Naive thymus-derived CD4-positive, alpha-beta T cell (primary cell): ENCODE results near the gene LPP. TPM values are rescaled to one million over a fixed set of nuclear protein-coding genes. Genes with fewer than 3 reads are reported as not detected.

Experiments
- ATAC-seq: fragments of 150-1000 bp; cut with Tn5 transposase; 2 replicates; pipeline ENCODE4 v1.10.0; 2021; ENCODE audit warnings: mild to moderate bottlenecking, moderate library complexity
- CTCF ChIA-PET: fragments of 350-600 bp; sonication (Branson Sonifier 250); formaldehyde crosslinking; loops from one replicate; lab custom pipeline; 2021; ENCODE audit warnings: antibody characterized with exemption; lab: Charles Lee
- POLR2A ChIA-PET: fragments of 350-600 bp; sonication (Branson Sonifier 250); formaldehyde crosslinking; loops from one replicate; lab custom pipeline; 2021; ENCODE audit warnings: antibody characterized with exemption, inconsistent platforms; lab: Charles Lee
- DNase-seq, 9 donors: peaks; one replicate each; pipeline versions ENCODE4 v3.0.0 to v3.0.0-alpha.2; 2020 to 2022; ENCODE audit warnings: mixed read lengths in 1 of 9
- H3K27ac ChIP-seq: one replicate; pipeline ENCODE4 v1.7.0; 2013; ENCODE audit warnings: mild to moderate bottlenecking, low read depth, low read length, moderate library complexity
- H3K27me3 ChIP-seq, 2 donors: one replicate each; pipeline ENCODE4 v1.7.0; 2013; ENCODE audit warnings: low read length in 2 of 2, mild to moderate bottlenecking in 2 of 2, moderate library complexity in 2 of 2; ENCODE audit not compliant: control insufficient read depth in 2 of 2, insufficient read depth in 2 of 2
- H3K36me3 ChIP-seq, 3 experiments: 1 replicate in 2 of 3; 2 replicates in 1 of 3; pipeline ENCODE4 v1.7.0; 2013; ENCODE audit warnings: low read length in 3 of 3, mild to moderate bottlenecking in 3 of 3, moderate library complexity in 1 of 3; ENCODE audit not compliant: insufficient read depth in 3 of 3, control insufficient read depth in 2 of 3
- H3K4me1 ChIP-seq, 2 donors: one replicate each; pipeline ENCODE4 v1.7.0; 2013; ENCODE audit warnings: low read length in 2 of 2, mild to moderate bottlenecking in 2 of 2, moderate library complexity in 1 of 2; ENCODE audit not compliant: control insufficient read depth in 2 of 2, insufficient read depth in 2 of 2
- H3K4me3 ChIP-seq: 2 replicates; pipeline ENCODE4 v1.7.0; 2013; ENCODE audit warnings: mild to moderate bottlenecking, low read length
- H3K9me3 ChIP-seq, 3 experiments: 1 replicate in 2 of 3; 2 replicates in 1 of 3; pipeline ENCODE4 v1.7.0; 2013; ENCODE audit warnings: low read length in 3 of 3; ENCODE audit not compliant: control insufficient read depth in 2 of 3
- H3K27ac Mint-ChIP-seq, 9 donors: one replicate each; pipeline ENCODE4 v1.8.0; 2020 to 2022; ENCODE audit warnings: mixed read lengths in 9 of 9, mild to moderate bottlenecking in 8 of 9, moderate library complexity in 5 of 9, inconsistent platforms in 2 of 9
- H3K27me3 Mint-ChIP-seq, 5 donors: one replicate each; pipeline ENCODE4 v1.8.0; 2021 to 2022; ENCODE audit warnings: mixed read lengths in 5 of 5, mild to moderate bottlenecking in 1 of 5
- H3K36me3 Mint-ChIP-seq, 5 donors: one replicate each; pipeline ENCODE4 v1.8.0; 2020 to 2022; ENCODE audit warnings: mixed read lengths in 5 of 5, mild to moderate bottlenecking in 3 of 5, inconsistent platforms in 1 of 5
- H3K4me1 Mint-ChIP-seq, 7 donors: one replicate each; pipeline ENCODE4 v1.8.0; 2020 to 2022; ENCODE audit warnings: mixed read lengths in 7 of 7, mild to moderate bottlenecking in 3 of 7, inconsistent platforms in 1 of 7
- H3K4me3 Mint-ChIP-seq, 10 donors: one replicate each; pipeline ENCODE4 v1.8.0; 2020 to 2022; ENCODE audit warnings: mild to moderate bottlenecking in 10 of 10, mixed read lengths in 10 of 10, moderate library complexity in 6 of 10, inconsistent platforms in 2 of 10
- H3K9me3 Mint-ChIP-seq, 11 donors: one replicate each; pipeline ENCODE4 v1.8.0; 2020 to 2022; ENCODE audit warnings: mixed read lengths in 11 of 11, mild to moderate bottlenecking in 4 of 11, inconsistent platforms in 1 of 11, moderate library complexity in 1 of 11
- intact Hi-C, 2 donors: fragments of 100-400 bp; cut with micrococcal nuclease; formaldehyde crosslinking; loops; one replicate each; pipeline ENCODE4 v1.15.1; 2023
- polyA plus RNA-seq, 2 donors: library from polyadenylated mRNA; unstranded; fragments of 300-500 nt; fragmentation: Illumina TruSeq; gene quantifications; one replicate each; pipeline ENCODE4 v1.2.3, GENCODE V29; 2021
- total RNA-seq, 6 experiments: library from RNA in 5 of 6; stranded (reverse) in 5 of 6; gene quantifications; 1 replicate in 5 of 6; 2 replicates in 1 of 6; pipeline ENCODE4 v1.2.3 and lab custom pipeline; 2021 to 2026

The LPP gene
- total and polyA plus RNA-seq, 7 experiments from 2014 or later, result 10.3 to 95.2 (median 19.5) TPM

DNA sequence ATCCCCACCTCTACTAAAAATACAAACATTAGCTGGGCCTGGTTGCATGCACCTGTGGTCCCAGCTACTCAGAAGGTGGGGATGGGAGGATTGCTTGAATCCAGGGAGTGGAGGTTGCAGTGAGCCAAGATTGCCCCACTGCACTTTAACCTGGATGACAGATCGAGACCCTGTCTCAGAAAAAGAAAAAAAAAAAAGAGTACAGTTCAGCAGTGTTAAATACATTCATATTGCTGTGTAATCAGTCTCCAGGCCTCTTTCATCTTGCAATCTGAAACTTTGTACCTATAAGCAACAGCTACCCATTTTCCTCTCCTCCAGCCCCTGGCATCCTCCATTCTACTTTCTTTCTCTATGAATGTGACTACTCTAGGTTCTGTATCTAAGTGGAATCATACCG, 61.2 kb downstream of the LPP start:
- no peak for DNase-seq
- intact Hi-C loops, result no loop called here
- POLR2A ChIA-PET, result no interaction called here

DNA sequence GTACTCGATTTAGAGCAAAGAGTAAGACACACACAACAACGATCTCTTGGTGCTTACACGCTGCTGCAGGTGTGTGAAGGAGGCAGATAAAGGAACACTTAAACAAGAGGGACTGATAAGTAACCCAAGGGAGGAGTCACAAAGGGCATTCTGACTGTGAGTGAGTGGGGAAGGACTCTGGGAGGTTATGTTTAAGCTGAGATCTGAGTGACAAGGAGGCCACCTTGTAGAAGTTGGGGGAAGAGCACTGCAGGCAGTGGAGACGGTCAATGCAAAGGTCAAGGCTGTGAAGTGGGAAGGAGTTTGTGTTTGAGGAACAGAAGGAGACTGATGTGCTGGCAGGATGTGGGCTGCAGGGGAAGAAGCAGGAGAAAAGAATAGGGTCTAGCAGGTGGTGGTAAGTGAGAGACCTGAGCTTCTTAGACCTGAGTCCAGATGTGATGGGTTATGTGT, 63.1 kb downstream of the LPP start:
- no peaks in the 10 kb centered on the region for H3K9me3 ChIP-seq
- H3K9me3 Mint-ChIP-seq, result peaks cover 0 to 3% (median 0%) of the 10 kb centered on the region in 11 donors
- CTCF ChIA-PET, result interaction anchor here (1.4 kb wide), 1 partner anchor 48 kb away, joined by 3 read pairs; no protein-coding TSS in a partner anchor
- DNase-seq (no peak), ATAC-seq (no peak)
- POLR2A ChIA-PET, result interaction anchor here (0.6 kb wide), 1 partner anchor 94 kb away, joined by 5 read pairs; no protein-coding TSS in a partner anchor
- intact Hi-C loops, result no loop called here
- peak overlapping the region in 1 of 10 donors; percentile 3 for H3K4me3 Mint-ChIP-seq
- H3K4me1 ChIP-seq, result no peaks in the 10 kb centered on the region
- H3K27me3 Mint-ChIP-seq, result no peaks in the 10 kb centered on the region
- peaks cover 16 to 42% (median 31%) of the 10 kb centered on the region in 7 donors for H3K4me1 Mint-ChIP-seq
- H3K27ac Mint-ChIP-seq, result peak overlapping the region in 4 of 9 donors; percentile 2 to 37 (median 10)
- no peak overlapping the region for H3K27ac ChIP-seq
- H3K27me3 ChIP-seq, result no peaks in the 10 kb centered on the region
- no peak overlapping the region for H3K4me3 ChIP-seq
- peaks cover 0 to 4% (median 0%) of the 10 kb centered on the region in 3 experiments for H3K36me3 ChIP-seq
- peaks cover 8 to 49% (median 25%) of the 10 kb centered on the region in 5 donors for H3K36me3 Mint-ChIP-seq

More for the DNA sequence above, 61.2 kb downstream of the LPP start:
- Mint-ChIP-seq H3K9me3 (peaks cover 0 to 3% (median 0%) of the 10 kb centered on the region in 11 donors), H3K27ac (peak overlapping the region in 1 of 9 donors; percentile 36), H3K36me3 (peaks cover 8 to 53% (median 27%) of the 10 kb centered on the region in 5 donors), H3K27me3 (no peaks in the 10 kb centered on the region), H3K4me3 (no peak overlapping the region), H3K4me1 (peaks cover 16 to 43% (median 31%) of the 10 kb centered on the region in 7 donors)
- no peaks in the 10 kb centered on the region for H3K27me3 ChIP-seq
- peaks cover 0 to 4% (median 0%) of the 10 kb centered on the region in 3 experiments for H3K36me3 ChIP-seq
- CTCF ChIA-PET, result interaction anchor here (0.6 kb wide), 1 partner anchor 1742 kb away, joined by 3 read pairs; no protein-coding TSS in a partner anchor
- H3K27ac ChIP-seq, result no peak overlapping the region
- no peaks in the 10 kb centered on the region for H3K9me3 ChIP-seq
- H3K4me1 ChIP-seq, result no peaks in the 10 kb centered on the region
- no peak overlapping the region for H3K4me3 ChIP-seq
- no peak for ATAC-seq

DNA sequence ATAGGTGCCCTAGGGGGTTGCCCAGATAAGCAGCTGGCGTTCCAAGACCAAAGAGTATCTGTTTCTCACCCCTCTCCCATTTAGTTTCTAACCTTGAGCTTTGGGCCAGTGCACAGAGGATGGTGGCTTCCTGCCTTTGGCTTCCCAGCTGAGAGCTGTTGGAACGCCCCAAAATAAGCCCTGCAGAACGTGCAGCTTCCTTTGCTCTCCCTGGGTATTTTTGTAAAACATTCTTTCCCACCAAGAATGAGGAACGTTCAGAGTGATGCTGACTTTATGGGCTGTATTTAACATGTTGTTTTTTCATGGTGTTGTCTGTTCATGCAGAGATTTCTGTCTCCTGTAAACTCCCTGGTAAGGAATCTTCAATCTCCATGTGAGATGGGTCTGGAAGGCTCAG, 63.8 kb downstream of the LPP start:
- peaks cover 0 to 3% (median 0%) of the 10 kb centered on the region in 11 donors for H3K9me3 Mint-ChIP-seq
- H3K36me3 Mint-ChIP-seq, result peaks cover 4 to 49% (median 28%) of the 10 kb centered on the region in 5 donors
- Histone ChIP-seq H3K36me3 (peaks cover 0 to 4% (median 0%) of the 10 kb centered on the region in 3 experiments), H3K4me1 (no peaks in the 10 kb centered on the region), H3K9me3 (no peaks in the 10 kb centered on the region), H3K27ac (no peak overlapping the region), H3K27me3 (no peaks in the 10 kb centered on the region), H3K4me3 (no peak overlapping the region)
- POLR2A ChIA-PET, result no interaction called here
- H3K4me1 Mint-ChIP-seq, result peaks cover 15 to 40% (median 36%) of the 10 kb centered on the region in 7 donors
- H3K27me3 Mint-ChIP-seq, result no peaks in the 10 kb centered on the region
- no peak for DNase-seq
- no peak for ATAC-seq
- intact Hi-C loops, result no loop called here
- no peak overlapping the region for H3K4me3 Mint-ChIP-seq
- CTCF ChIA-PET, result interaction anchor here (1.4 kb wide), 1 partner anchor 48 kb away, joined by 3 read pairs; no protein-coding TSS in a partner anchor
- peak overlapping the region in 1 of 9 donors; percentile 14 for H3K27ac Mint-ChIP-seq

DNA sequence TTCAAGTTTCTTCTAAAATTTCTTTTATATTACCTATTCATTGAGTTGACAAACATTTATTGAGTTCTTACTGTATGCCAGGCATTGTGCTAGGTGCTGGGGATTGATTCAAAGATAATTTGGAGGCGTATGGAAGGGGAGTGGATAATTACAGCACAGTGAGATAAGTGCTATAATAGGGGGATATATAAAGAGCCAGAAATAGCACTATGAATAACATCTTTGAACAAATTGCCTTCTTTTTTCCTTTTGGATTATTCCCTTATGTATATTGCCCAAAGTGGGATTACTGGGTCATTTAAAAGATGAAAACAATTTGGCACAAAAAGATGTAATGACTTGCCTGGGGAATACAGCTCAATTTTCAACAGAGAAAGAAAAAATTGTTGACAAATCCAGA, 64.6 kb downstream of the LPP start:
- ATAC-seq, result no peak
- Histone ChIP-seq H3K36me3 (peaks cover 0 to 2% (median 0%) of the 10 kb centered on the region in 3 experiments), H3K4me3 (no peak overlapping the region), H3K27me3 (no peaks in the 10 kb centered on the region), H3K4me1 (no peaks in the 10 kb centered on the region), H3K9me3 (no peaks in the 10 kb centered on the region), H3K27ac (no peak overlapping the region)
- ChIA-PET CTCF (no interaction called here), POLR2A (no interaction called here)
- Mint-ChIP-seq H3K4me1 (peaks cover 14 to 33% (median 30%) of the 10 kb centered on the region in 7 donors), H3K27ac (peak overlapping the region in 1 of 9 donors; percentile 50), H3K4me3 (no peak overlapping the region), H3K9me3 (peaks cover 0 to 3% (median 0%) of the 10 kb centered on the region in 11 donors), H3K27me3 (no peaks in the 10 kb centered on the region), H3K36me3 (peaks cover 4 to 41% (median 28%) of the 10 kb centered on the region in 5 donors)
- DNase-seq, result no peak
- intact Hi-C loops, result no loop called here

DNA sequence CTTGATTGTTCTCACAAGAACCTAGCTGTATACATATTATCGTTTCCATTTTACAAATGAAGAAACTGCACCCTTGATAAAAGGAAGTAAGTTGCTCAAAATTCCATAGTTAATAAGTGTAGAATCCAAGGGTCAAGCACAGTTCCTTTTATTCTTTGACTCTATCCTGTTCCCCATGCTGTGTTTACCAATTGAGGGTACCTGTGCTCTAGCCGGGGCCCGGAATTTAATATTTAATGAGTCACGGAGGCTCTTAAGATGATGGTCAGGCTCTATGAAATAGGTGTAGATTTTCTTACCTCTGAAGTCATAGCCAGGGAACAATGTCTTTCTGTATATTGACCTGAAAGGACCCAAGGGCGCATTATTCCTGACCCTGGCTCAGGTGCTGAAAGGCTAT, 65.2 kb downstream of the LPP start:
- no peak overlapping the region for H3K4me3 ChIP-seq
- ChIA-PET CTCF (no interaction called here), POLR2A (no interaction called here)
- H3K9me3 ChIP-seq, result no peaks in the 10 kb centered on the region
- no peak for DNase-seq
- no peak overlapping the region for H3K4me3 Mint-ChIP-seq
- peaks cover 0 to 3% (median 0%) of the 10 kb centered on the region in 11 donors for H3K9me3 Mint-ChIP-seq
- peaks cover 4 to 42% (median 30%) of the 10 kb centered on the region in 5 donors for H3K36me3 Mint-ChIP-seq
- no peaks in the 10 kb centered on the region for H3K27me3 ChIP-seq
- intact Hi-C loops, result no loop called here
- no peak overlapping the region for H3K27ac ChIP-seq
- no peaks in the 10 kb centered on the region for H3K27me3 Mint-ChIP-seq
- no peak overlapping the region for H3K27ac Mint-ChIP-seq
- peaks cover 14 to 29% (median 28%) of the 10 kb centered on the region in 7 donors for H3K4me1 Mint-ChIP-seq
- no peaks in the 10 kb centered on the region for H3K36me3 ChIP-seq
- ATAC-seq, result no peak
- H3K4me1 ChIP-seq, result no peaks in the 10 kb centered on the region

DNA sequence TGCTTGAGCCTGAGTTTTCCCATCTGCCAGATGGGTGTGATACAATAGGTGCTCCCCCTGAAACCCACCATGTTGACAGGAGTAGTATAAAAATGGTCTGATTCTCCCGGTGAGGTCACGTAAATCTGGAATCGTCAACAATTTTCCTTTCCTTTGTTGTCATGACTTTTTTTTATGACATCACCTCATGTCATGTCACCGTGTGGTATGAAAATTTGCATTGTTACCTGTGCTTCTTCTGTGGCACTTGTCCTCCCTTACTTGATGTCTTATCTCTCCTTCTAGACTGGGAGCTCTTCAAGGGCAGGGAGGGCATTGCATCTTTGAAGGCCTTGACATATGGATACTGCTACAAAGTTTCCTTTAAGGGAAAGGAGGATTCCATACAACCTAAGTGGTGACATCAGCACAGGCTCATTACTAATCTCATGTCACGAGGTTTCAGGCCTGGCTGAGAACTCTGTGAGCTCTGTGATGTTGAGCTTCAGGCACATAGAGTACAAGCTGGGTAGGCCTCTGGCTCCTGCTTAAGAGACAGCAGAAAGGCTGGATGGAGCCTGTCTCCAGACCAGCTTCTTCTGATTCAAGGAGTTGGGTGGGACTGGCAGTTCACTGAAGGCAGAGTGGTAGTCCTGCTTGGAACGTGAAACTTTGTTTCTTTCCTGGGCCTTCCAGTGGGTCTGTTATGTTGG, 66.3 kb downstream of the LPP start:
- CTCF ChIA-PET, result no interaction called here

More for the DNA sequence above, 66.3 kb downstream of the LPP start:
- Mint-ChIP-seq H3K36me3 (peaks cover 4 to 48% (median 33%) of the 10 kb centered on the region in 5 donors), H3K27ac (no peak overlapping the region), H3K4me1 (peaks cover 14 to 29% (median 24%) of the 10 kb centered on the region in 7 donors), H3K27me3 (no peaks in the 10 kb centered on the region), H3K9me3 (peaks cover 0 to 3% (median 0%) of the 10 kb centered on the region in 11 donors), H3K4me3 (no peak overlapping the region)
- intact Hi-C loops, result no loop called here
- DNase-seq (no peak), ATAC-seq (no peak)
- no peaks in the 10 kb centered on the region for H3K4me1 ChIP-seq
- no peak overlapping the region for H3K27ac ChIP-seq
- no peak overlapping the region for H3K4me3 ChIP-seq
- H3K27me3 ChIP-seq, result no peaks in the 10 kb centered on the region
- no peaks in the 10 kb centered on the region for H3K9me3 ChIP-seq
- no peaks in the 10 kb centered on the region for H3K36me3 ChIP-seq
- POLR2A ChIA-PET, result no interaction called here
